HEK293 (cell line): ENCODE data around the gene RAD23B.

Source experiments
- CTCF ChIA-PET: fragments of 350-600 bp; formaldehyde crosslinking; extraction: SDS; loops from one replicate; lab custom pipeline; 2021; ENCODE audit warnings: antibody characterized with exemption; lab: Yijun Ruan, JAX
- POLR2A ChIA-PET: fragments of 300-600 bp; formaldehyde crosslinking; extraction: SDS; loops from one replicate; lab custom pipeline; 2020; ENCODE audit warnings: antibody characterized with exemption, inconsistent platforms; lab: Yijun Ruan, JAX
- H3K27ac ChIP-seq: fragments of 200-500 bp; sonication (Bioruptor generic); 2 replicates; pipeline ENCODE4 v1.5.1; 2014; ENCODE audit warnings: low read depth, low read length, control low read depth, inconsistent platforms; ENCODE audit errors: extremely low read depth
- H3K36me3 ChIP-seq, 2 experiments: fragments of 200-500 bp in 1 of 2; sonication (Bioruptor generic) in 1 of 2; 1 replicate in 1 of 2; 2 replicates in 1 of 2; pipeline ENCODE4 v1.5.1; 2014 to 2017; ENCODE audit warnings: inconsistent platforms in 2 of 2, low read length in 2 of 2; ENCODE audit not compliant: control insufficient read depth in 2 of 2, insufficient read depth in 1 of 2
- H3K4me1 ChIP-seq: fragments of 200-500 bp; sonication (Bioruptor generic); 2 replicates; pipeline ENCODE4 v1.5.1; 2014; ENCODE audit warnings: mild to moderate bottlenecking, low read length, inconsistent platforms; ENCODE audit not compliant: control insufficient read depth, insufficient read depth
- H3K4me3 ChIP-seq: 2 replicates; pipeline ENCODE4 v1.5.1; 2011; ENCODE audit warnings: low read depth, mild to moderate bottlenecking, control low read depth, low read length, moderate library complexity
- H3K9me3 ChIP-seq: fragments of 200-500 bp; sonication (Bioruptor generic); 2 replicates; pipeline ENCODE4 v1.5.1; 2014; ENCODE audit warnings: low read depth, low read length, inconsistent platforms; ENCODE audit not compliant: control insufficient read depth, insufficient read depth
- EGR2 ChIP-seq: fragments of 450-650 bp; formaldehyde crosslinking; IDR thresholded peaks from 2 replicates; pipeline ENCODE4 v1.5.1; 2016; ENCODE audit warnings: low read depth, missing biosample characterization, missing genetic modification characterization
- ELK4 ChIP-seq: IDR thresholded peaks from 2 replicates; pipeline ENCODE4 v1.6.1; 2011; ENCODE audit warnings: mild to moderate bottlenecking, low read depth, low read length, borderline replicate concordance
- HOXD13 ChIP-seq: sonication (generic); formaldehyde crosslinking; IDR thresholded peaks from 2 replicates; pipeline ENCODE4 v1.8.0; 2022; ENCODE audit warnings: missing genetic modification reagents, borderline replicate concordance
- KLF10 ChIP-seq: fragments of 450-650 bp; IDR thresholded peaks from 2 replicates; pipeline ENCODE4 v1.5.1; 2018; ENCODE audit warnings: missing biosample characterization, mild to moderate bottlenecking, missing genetic modification characterization
- KLF16 ChIP-seq: fragments of 450-650 bp; formaldehyde crosslinking; IDR thresholded peaks from 2 replicates; pipeline ENCODE4 v1.5.1; 2017; ENCODE audit warnings: missing biosample characterization, missing genetic modification characterization
- OSR2 ChIP-seq: fragments of 450-650 bp; formaldehyde crosslinking; IDR thresholded peaks from 2 replicates; pipeline ENCODE4 v1.5.1; 2016; ENCODE audit warnings: missing biosample characterization, missing genetic modification characterization
- SP3 ChIP-seq: fragments of 450-650 bp; formaldehyde crosslinking; IDR thresholded peaks from 2 replicates; pipeline ENCODE4 v1.5.1; 2016; ENCODE audit warnings: missing biosample characterization, missing genetic modification characterization
- ZBTB11 ChIP-seq: fragments of 450-650 bp; formaldehyde crosslinking; conservative IDR thresholded peaks from 2 replicates; pipeline ENCODE4 v1.5.1; 2016; ENCODE audit warnings: low read depth, missing biosample characterization, missing genetic modification characterization
- ZBTB49 ChIP-seq: fragments of 450-650 bp; formaldehyde crosslinking; IDR thresholded peaks from 2 replicates; pipeline ENCODE4 v1.5.1; 2016; ENCODE audit warnings: missing biosample characterization, missing genetic modification characterization, low read depth
- ZIC2 ChIP-seq: fragments of 450-650 bp; formaldehyde crosslinking; IDR thresholded peaks from 2 replicates; pipeline ENCODE4 v1.5.1; 2016; ENCODE audit warnings: missing biosample characterization, missing genetic modification characterization
- ZNF133 ChIP-seq: fragments of 450-650 bp; formaldehyde crosslinking; IDR thresholded peaks from 2 replicates; pipeline ENCODE4 v1.5.1; 2016; ENCODE audit warnings: missing biosample characterization, missing genetic modification characterization
- ZNF148 ChIP-seq: fragments of 450-650 bp; formaldehyde crosslinking; IDR thresholded peaks from 2 replicates; pipeline ENCODE4 v1.5.0; 2017; ENCODE audit warnings: missing biosample characterization, missing genetic modification characterization, borderline replicate concordance
- ZNF157 ChIP-seq: fragments of 450-650 bp; formaldehyde crosslinking; IDR thresholded peaks from 2 replicates; pipeline ENCODE4 v1.5.1; 2016; ENCODE audit warnings: missing biosample characterization, missing genetic modification characterization
- ZNF239 ChIP-seq: fragments of 450-650 bp; formaldehyde crosslinking; IDR thresholded peaks from 2 replicates; pipeline ENCODE4 v1.5.1; 2016; ENCODE audit warnings: missing biosample characterization, missing genetic modification characterization
- ZNF510 ChIP-seq: fragments of 450-650 bp; formaldehyde crosslinking; IDR thresholded peaks from 2 replicates; pipeline ENCODE4 v1.5.1; 2018; ENCODE audit warnings: mild to moderate bottlenecking, missing genetic modification characterization, missing biosample characterization; ENCODE audit not compliant: insufficient replicate concordance
- ZNF518A ChIP-seq: fragments of 450-650 bp; formaldehyde crosslinking; conservative IDR thresholded peaks from 2 replicates; pipeline ENCODE4 v1.5.1; 2016; ENCODE audit warnings: low read depth, missing biosample characterization, missing genetic modification characterization
- ZNF555 ChIP-seq: fragments of 450-650 bp; formaldehyde crosslinking; conservative IDR thresholded peaks from 2 replicates; pipeline ENCODE4 v1.5.1; 2017; ENCODE audit warnings: missing biosample characterization, mild to moderate bottlenecking, missing genetic modification characterization, inconsistent platforms
- ZNF610 ChIP-seq: fragments of 450-650 bp; formaldehyde crosslinking; IDR thresholded peaks from 2 replicates; pipeline ENCODE4 v1.5.1; 2016; ENCODE audit warnings: missing biosample characterization, missing genetic modification characterization, borderline replicate concordance
- ZNF654 ChIP-seq: fragments of 450-650 bp; formaldehyde crosslinking; IDR thresholded peaks from 2 replicates; pipeline ENCODE4 v1.5.1; 2016; ENCODE audit warnings: low read depth, missing biosample characterization, missing genetic modification characterization
- ZNF792 ChIP-seq: fragments of 450-650 bp; formaldehyde crosslinking; IDR thresholded peaks from 2 replicates; pipeline ENCODE4 v1.5.1; 2016; ENCODE audit warnings: missing biosample characterization, missing genetic modification characterization
- ZSCAN23 ChIP-seq: fragments of 450-650 bp; formaldehyde crosslinking; IDR thresholded peaks from 2 replicates; pipeline ENCODE4 v1.5.1; 2016; ENCODE audit warnings: missing biosample characterization, missing genetic modification characterization

The RAD23B gene

GRCh38 chr9:107273634-107274033, 9.4 kb upstream of the RAD23B start:
- ChIA-PET POLR2A (no interaction called here), CTCF (interaction anchor here (1.1 to 2.2 kb wide), 3 partner anchors 30 to 68 kb away, joined by 3 to 6 read pairs (median 4); no protein-coding TSS in a partner anchor)
- Histone ChIP-seq H3K27ac (no peak overlapping the region), H3K4me3 (no peak overlapping the region), H3K4me1 (no peaks in the 10 kb centered on the region), H3K9me3 (no peaks in the 10 kb centered on the region), H3K36me3 (no peaks in the 10 kb centered on the region)
- TF ChIP-seq ZNF239 (tag by site-specific recombination) (no peak), ZNF133 (tag by site-specific recombination) (no peak), ZIC2 (no peak), ZNF510 (tag by site-specific recombination) (no peak), KLF10 (tag by site-specific recombination) (no peak), ZSCAN23 (tag by site-specific recombination) (no peak), OSR2 (tag by site-specific recombination) (no peak), ZNF555 (tag by site-specific recombination) (no peak), KLF16 (tag by site-specific recombination) (no peak), ZBTB49 (tag by site-specific recombination) (no peak), EGR2 (tag by site-specific recombination) (no peak), HOXD13 (CRISPR knock-in tag) (no peak)

- H3K4me3 ChIP-seq = no peak overlapping the region
- H3K9me3 ChIP-seq = no peaks in the 10 kb centered on the region
- no peaks in the 10 kb centered on the region for H3K4me1 ChIP-seq
- ChIA-PET CTCF (interaction anchor here (1.1 to 2.2 kb wide), 2 partner anchors 30 to 67 kb away, joined by 4 to 6 read pairs; no protein-coding TSS in a partner anchor), POLR2A (no interaction called here)
- H3K27ac ChIP-seq = no peak overlapping the region
- no peaks in the 10 kb centered on the region for H3K36me3 ChIP-seq
- TF ChIP-seq ZNF654 (tag by site-specific recombination) = no peak
- TF ChIP-seq SP3 = no peak
- TF ChIP-seq ZNF518A (tag by site-specific recombination) = no peak
- TF ChIP-seq ZNF792 (tag by site-specific recombination) = no peak
- no peak for TF ChIP-seq ZNF157 (tag by site-specific recombination)
- no peak for TF ChIP-seq ZBTB11
- no peak for TF ChIP-seq ZNF148 (tag by site-specific recombination)
- TF ChIP-seq ZNF610 = no peak
- TF ChIP-seq ELK4 = no peak
Observed at GRCh38 chr9:107274096-107274495, 9.0 kb upstream of the RAD23B start.
